GM06990 (cell line): ENCODE results near the gene N4BP2L2.

Source experiments
- DNase-seq: peaks from one replicate; pipeline ENCODE4 v3.0.0-alpha.2; 2011; ENCODE audit not compliant: insufficient read length; ENCODE audit errors: extremely low read depth
- H3K27me3 ChIP-seq: replicated peaks from 2 replicates; pipeline ENCODE4 v1.6.0; 2011; ENCODE audit warnings: low read length; ENCODE audit not compliant: control insufficient read depth, insufficient read depth
- H3K36me3 ChIP-seq: 2 replicates; pipeline ENCODE4 v1.5.1; 2011; ENCODE audit warnings: low read length; ENCODE audit not compliant: control insufficient read depth, insufficient read depth
- H3K4me3 ChIP-seq: replicated peaks from 2 replicates; pipeline ENCODE4 v1.5.1; 2011; ENCODE audit warnings: low read depth, mild to moderate bottlenecking, control low read depth, low read length
- CTCF ChIP-seq: IDR thresholded peaks from 2 replicates; pipeline ENCODE4 v1.5.1; 2011; ENCODE audit warnings: low read length, control low read depth, mild to moderate bottlenecking, inconsistent platforms; ENCODE audit not compliant: insufficient read depth, poor library complexity, severe bottlenecking

N4BP2L2 gene

GRCh38 chr13:32426990-32427851 is 111.4 kb downstream of the N4BP2L2 start:
- peak overlapping the region; percentile 82 for H3K4me3 ChIP-seq

GRCh38 chr13:32426191-32426989 is 112.2 kb downstream of the N4BP2L2 start:
- peak overlapping the region; percentile 82 for H3K4me3 ChIP-seq
- peak; percentile 65 for DNase-seq

More at GRCh38 chr13:32426990-32427851, 111.4 kb downstream of the N4BP2L2 start:
- DNase-seq: peak; percentile 79
- peak; percentile 2 for TF ChIP-seq CTCF
- Histone ChIP-seq H3K27me3 (no peaks in the 10 kb centered on the region), H3K36me3 (peaks cover 4% of the 10 kb centered on the region)

GRCh38 chr13:32425158-32425557 is 113.4 kb downstream of the N4BP2L2 start:
- Histone ChIP-seq H3K27me3 (no peaks in the 10 kb centered on the region), H3K4me3 (peak overlapping the region; percentile 82; the same call in 1 of the 2 replicates), H3K36me3 (peaks cover 4% of the 10 kb centered on the region)
- TF ChIP-seq CTCF: no peak
- no peak for DNase-seq

More at GRCh38 chr13:32426191-32426989, 112.2 kb downstream of the N4BP2L2 start:
- no peak for TF ChIP-seq CTCF
- Histone ChIP-seq H3K27me3 (no peaks in the 10 kb centered on the region), H3K36me3 (peaks cover 4% of the 10 kb centered on the region)

GRCh38 chr13:32423592-32423991 is 115.0 kb downstream of the N4BP2L2 start:
- H3K36me3 ChIP-seq: peaks cover 7% of the 10 kb centered on the region
- no peak for DNase-seq
- H3K4me3 ChIP-seq: no peak overlapping the region
- no peaks in the 10 kb centered on the region for H3K27me3 ChIP-seq
- no peak for TF ChIP-seq CTCF

- TF ChIP-seq CTCF: no peak
- Histone ChIP-seq H3K4me3 (no peak overlapping the region), H3K36me3 (peaks cover 7% of the 10 kb centered on the region), H3K27me3 (no peaks in the 10 kb centered on the region)
- DNase-seq: no peak
Observed at GRCh38 chr13:32419862-32420261, 118.7 kb downstream of the N4BP2L2 start.
